ENCODE results near the gene POT1.

The POT1 gene

GRCh38 chr7:124800386-124800785, 129.2 kb downstream of the POT1 start:
- DNase-seq = no peak

GRCh38 chr7:124799448-124799847, 130.2 kb downstream of the POT1 start:
- DNase-seq = no peak

GRCh38 chr7:124796771-124797170, 132.9 kb downstream of the POT1 start:
- DNase-seq = no peak

- no peak for DNase-seq
Observed at GRCh38 chr7:124792696-124793095, 136.9 kb downstream of the POT1 start.

GRCh38 chr7:124792002-124792401, 137.6 kb downstream of the POT1 start:
- DNase-seq = no peak

- DNase-seq = no peak
Observed at GRCh38 chr7:124791426-124791825, 138.2 kb downstream of the POT1 start.

- DNase-seq = no peak
Observed at GRCh38 chr7:124790645-124791044, 139.0 kb downstream of the POT1 start.

GRCh38 chr7:124785994-124786393, 143.6 kb downstream of the POT1 start:
- no peak for DNase-seq

GRCh38 chr7:124784879-124785818, 144.5 kb downstream of the POT1 start:
- DNase-seq = no peak

GRCh38 chr7:124783271-124783670, 146.4 kb downstream of the POT1 start:
- DNase-seq = no peak

GRCh38 chr7:124781907-124782734, 147.5 kb downstream of the POT1 start:
- DNase-seq = no peak

GRCh38 chr7:124781418-124781817, 148.2 kb downstream of the POT1 start:
- no peak for DNase-seq

- DNase-seq = no peak
Observed at GRCh38 chr7:124780608-124781007, 149.0 kb downstream of the POT1 start.

GRCh38 chr7:124780056-124780455, 149.6 kb downstream of the POT1 start:
- DNase-seq = no peak

GRCh38 chr7:124779620-124780019, 150.0 kb downstream of the POT1 start:
- no peak for DNase-seq

GRCh38 chr7:124779194-124779593, 150.4 kb downstream of the POT1 start:
- no peak for DNase-seq

GRCh38 chr7:124777268-124777667, 152.4 kb downstream of the POT1 start:
- no peak for DNase-seq

GRCh38 chr7:124776153-124776552, 153.5 kb downstream of the POT1 start:
- DNase-seq = no peak

- DNase-seq = no peak
Observed at GRCh38 chr7:124775422-124775821, 154.2 kb downstream of the POT1 start.

GRCh38 chr7:124773938-124774337, 155.7 kb downstream of the POT1 start:
- DNase-seq = no peak

GRCh38 chr7:124773339-124773738, 156.3 kb downstream of the POT1 start:
- no peak for DNase-seq
